Femur (tissue), 1 donor: ENCODE results near the gene COL11A2.

Experiments used
- DNase-seq: peaks from one replicate; pipeline ENCODE4 v3.0.0-alpha.2; 2017

COL11A2 gene

DNA sequence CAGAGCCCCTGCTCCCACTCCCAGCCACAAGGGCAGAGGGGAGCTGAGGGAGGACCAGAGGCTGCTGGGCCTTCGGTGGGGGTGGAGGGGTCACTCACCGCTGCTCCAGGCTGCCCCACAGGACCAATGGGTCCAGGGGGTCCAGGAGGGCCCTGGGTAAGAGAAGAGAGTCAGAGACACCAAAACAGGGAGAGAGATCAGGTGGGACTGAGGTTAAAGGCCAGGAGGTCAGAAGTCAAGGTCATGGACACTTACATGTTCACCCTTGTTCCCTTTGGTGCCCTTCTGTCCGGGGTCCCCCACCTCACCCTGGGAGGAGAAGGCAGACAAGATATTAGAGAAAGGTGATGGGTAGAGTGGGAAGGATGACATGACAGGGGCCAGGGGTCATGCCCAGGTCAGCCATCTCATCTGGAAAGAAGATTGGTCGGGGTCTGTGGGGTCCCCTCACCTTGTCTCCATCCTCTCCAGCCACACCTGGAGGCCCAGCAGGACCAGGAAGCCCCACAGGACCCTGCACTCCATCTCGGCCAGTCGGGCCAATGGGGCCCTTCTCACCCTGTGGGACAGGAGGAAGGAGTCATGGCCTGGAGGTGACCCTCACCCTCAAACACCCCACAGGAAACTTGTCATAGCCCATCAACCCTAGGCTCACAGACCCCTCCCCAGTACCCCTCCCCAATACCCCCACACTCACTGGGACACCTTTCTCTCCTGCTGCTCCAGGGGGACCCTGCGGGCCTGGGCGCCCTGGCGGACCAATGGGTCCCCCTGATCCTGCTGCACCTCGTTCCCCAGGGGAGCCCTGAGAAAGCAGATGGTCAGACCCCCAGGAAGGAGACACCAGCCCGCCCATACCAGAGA, 21.0 kb downstream of the COL11A2 start:
- no peak for DNase-seq

DNA sequence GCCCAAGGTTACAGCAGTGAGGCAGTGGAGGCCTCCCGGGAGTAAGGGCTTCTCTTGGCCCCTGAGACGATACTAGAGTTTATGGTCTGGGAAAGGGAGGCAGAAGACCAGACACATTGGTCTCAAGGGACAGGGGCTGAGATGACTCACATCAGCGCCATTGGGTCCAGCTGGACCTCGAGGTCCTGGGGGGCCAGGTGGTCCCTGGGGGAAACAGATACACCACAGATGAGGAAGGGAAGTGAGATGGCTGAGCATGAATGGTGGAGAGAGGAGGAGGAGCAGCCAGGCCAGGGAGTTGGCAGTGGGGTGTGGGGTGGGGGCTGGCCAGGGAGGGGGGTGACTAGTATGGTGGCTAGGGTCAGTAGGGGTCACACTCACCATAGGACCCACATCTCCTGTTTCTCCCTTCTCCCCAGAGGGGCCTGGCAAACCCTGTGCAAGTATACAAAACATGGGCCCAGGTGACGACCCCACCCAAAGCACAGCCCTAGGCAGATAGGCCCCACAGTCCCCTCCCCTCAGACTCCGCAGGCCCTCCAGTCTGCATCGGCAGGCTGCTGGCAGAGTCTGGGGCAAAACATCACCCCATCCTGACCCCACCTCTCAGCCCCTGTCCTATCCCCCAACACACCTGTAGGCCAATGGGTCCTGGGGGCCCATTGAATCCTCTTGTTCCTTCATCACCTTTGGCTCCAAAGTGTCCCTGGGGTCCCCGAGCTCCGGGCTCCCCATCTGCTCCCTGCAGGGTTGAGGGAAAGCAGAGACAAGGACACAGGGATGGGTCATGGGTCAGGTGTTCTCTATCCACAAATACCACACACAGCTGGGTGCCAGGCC, 21.9 kb downstream of the COL11A2 start:
- no peak for DNase-seq

DNA sequence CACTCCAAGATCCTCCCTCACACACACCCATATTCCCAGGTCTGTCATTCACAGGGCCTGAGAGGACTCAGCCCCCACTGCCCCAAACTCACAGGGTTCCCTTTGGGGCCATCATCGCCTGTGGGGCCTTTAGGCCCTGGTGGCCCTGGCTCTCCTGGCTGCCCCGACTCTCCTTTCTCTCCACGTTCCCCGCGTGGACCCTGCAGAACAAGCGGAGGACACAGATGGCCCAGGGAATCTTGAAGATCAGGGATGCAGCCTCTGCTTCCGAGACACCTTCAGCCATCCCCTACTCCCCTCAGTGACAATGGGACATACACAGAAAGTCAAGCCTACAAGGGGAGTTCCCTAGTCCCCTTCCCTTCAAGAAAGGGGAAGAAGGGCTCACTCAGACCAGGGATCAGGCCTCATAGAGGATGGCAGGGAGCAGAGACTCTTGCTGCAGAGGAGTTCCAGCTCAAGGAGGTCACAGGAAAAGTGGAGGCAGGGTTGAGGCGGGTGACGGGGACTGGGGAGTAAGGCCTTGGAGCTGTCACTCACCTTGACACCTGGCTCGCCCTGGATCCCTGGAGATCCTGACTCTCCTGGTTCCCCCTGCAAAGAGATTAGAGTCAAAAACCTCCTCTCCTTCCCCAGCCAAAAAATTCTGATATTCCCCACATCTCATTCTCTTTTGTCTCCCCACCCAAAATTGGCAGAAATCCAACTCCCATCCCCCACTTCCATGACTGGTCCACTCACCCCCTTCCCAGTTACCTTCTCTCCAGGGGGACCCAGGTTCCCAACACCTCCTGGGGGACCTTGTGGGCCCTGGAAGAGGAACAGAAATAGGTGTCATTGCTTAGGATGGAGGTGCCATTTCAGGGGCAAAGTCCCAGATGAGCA, 22.7 kb downstream of the COL11A2 start:
- DNase-seq: no peak

DNA sequence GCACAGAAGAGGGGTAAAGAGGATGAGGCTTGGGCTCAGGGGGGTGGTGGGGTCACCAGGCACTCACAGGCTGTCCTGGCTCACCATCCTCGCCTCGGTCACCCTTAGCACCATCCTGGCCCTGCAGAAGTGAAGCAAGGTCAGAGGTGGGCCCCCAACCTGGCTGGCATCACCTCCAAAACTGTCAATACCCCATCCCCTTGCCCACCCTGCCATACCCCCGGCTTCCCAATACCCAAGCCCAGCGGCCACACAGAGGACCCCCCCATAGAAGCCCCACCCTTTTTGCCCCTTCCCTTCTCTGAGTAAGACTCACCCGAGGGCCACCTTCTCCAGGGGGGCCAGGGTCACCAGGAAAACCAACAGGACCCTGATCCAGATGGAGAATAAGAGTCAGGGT, 23.6 kb downstream of the COL11A2 start:
- DNase-seq: no peak

DNA sequence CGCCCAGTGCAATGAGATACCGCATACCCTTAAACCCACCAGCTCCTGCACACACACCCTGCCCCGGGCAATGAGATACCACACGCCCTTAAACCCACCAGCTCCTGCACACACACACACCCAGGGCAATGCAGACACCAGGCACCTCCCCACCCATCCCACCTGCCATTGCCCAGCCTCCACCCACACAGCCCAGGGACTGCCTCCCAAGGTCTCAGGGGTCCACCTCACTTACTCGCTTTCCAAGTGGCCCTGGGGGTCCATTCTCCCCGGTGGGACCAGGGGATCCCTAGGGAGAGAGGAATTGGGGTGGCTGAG, 24.0 kb downstream of the COL11A2 start:
- DNase-seq: no peak

DNA sequence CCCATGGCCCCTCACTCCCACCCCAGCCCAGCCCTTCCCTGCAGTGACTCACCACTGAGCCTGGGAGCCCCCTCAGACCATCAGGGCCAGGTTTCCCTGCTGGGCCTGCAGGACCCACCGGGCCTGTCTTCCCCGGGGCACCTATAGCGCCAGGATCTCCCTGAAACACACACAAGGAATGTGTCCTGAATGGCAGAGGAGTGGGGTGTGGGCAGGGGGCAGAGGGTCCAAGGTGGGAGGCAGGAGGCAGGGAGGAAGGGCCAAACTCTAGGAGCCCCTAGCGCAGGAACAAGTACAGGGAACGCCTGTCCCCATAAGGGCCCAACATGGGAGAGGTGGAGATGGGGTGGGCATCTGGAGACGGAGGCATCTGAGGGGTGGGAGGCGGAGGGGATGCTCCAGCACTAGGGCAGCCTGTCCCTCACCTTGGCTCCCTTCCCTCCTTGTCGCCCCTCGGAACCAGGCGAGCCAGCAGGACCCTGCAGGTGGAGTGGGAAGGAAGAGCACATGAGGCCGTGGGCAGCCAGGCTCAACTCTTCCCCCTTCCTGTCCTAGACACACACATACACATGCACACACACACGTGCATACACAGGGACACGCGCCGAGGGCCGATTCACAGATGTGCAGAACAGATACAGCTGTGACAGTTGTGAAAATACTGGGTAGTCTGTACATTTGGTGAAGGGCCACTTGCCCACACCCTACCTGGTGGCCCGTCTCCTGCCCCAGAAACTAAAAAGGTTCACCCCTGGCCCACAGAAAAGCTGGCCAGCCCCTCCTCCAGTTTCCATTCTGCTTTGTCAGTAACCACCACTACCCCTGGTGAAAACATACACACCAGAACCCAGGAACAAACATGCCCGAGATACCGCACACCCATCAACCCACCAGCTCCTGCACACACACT, 24.6 kb downstream of the COL11A2 start:
- DNase-seq: no peak

DNA sequence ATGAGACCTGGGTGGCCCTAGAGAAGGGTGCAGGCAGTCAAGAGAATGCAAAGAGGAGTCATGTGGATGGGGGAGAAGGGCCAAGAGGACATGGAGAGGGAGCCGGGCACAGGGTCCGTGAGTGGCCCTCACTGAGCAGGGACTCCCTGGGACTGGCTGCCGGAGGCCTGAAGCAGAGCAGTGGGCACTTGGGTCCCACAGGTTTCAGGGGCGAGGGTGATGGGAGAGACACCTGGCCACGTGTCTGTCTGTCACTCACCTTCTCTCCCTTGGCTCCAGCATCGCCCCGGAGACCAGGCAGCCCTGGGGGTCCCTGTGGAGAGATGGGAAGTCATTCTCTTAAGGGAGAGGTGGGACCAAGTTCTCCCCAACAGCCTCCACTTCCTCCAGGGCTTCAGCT, 25.5 kb downstream of the COL11A2 start:
- no peak for DNase-seq

DNA sequence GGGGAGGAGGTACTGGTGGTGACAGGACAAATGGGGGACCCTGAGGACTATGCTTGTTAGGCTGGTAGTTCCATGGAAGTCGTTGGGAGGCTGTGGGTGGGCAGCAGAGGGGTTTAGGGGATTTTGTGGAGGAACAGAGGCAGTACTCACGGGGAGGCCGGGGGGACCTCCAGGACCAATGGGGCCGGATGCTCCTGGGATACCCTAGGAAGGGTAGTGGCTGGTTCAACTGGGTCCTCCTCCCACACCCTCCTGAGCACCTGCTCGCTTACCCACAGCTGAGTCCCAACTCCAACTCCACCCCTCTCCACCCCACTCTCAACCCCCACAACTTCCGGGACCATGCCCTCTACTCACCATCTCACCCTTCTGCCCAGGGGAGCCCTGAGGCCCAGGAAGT, 25.9 kb downstream of the COL11A2 start:
- no peak for DNase-seq

DNA sequence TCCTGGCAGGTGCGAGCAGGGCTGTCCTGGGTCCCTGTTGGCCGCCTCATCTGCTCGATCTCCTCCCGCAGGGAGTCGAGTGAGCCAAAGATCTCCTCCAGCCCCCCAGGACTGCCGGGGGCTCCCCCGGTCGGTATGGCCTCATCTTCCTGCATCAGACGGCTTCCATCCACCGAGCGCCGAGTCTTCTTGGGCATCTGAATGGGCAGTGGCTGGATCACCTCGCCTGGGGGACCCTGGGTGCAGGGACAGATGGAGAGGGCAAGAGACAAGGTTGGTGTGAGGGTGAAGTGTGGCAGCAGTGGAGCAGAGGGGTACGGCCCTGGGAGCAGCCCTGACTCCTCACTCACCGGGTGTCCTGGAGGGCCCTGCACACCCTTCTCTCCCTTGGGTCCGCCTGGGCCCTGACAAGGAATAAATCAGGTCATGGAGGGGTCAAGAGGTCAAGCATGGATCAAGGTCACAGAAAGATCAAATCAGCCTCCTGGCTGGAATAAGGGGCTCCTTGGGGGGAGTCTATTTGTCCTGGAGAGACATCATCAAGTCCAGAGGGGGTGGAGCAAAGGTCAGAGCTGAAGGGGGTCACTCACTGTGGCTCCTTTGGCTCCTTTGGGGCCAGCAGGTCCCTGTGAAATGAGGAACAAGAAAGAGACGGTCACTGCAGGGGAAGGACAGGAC, 26.5 kb downstream of the COL11A2 start:
- DNase-seq: no peak

DNA sequence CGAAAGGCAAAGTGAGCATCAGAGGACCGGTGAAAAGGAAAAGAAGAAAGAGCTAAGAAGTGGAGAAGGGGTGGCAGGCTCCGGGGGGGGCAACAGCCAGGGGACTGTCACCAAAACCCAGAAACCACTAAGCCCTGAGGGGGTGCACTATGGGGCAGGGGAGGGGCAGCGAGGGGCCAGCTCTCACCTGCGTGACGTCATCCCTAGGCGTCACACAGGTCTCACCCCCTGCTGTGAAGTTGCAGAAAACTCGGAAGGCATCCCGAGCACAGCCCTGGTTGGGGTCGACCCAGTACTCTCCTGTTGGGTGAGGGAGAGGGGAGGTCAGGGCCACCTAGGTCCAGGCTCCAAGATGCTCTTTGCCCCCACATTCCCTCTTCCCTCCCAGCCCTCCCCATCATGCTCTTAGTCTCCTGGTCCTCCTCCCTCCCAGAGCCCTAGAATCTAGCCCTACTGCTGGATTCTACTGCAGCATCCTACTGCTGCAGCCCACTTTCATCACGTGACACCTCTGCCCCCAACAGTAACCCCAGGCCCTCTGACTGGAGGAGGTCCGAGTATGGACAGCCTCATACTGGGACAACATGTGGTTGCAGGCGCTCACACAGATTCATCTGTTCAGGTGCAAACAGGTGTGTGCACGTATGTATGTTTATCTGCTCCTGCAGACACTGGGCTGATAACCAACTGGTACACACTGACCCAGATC, 27.4 kb downstream of the COL11A2 start:
- no peak for DNase-seq

DNA sequence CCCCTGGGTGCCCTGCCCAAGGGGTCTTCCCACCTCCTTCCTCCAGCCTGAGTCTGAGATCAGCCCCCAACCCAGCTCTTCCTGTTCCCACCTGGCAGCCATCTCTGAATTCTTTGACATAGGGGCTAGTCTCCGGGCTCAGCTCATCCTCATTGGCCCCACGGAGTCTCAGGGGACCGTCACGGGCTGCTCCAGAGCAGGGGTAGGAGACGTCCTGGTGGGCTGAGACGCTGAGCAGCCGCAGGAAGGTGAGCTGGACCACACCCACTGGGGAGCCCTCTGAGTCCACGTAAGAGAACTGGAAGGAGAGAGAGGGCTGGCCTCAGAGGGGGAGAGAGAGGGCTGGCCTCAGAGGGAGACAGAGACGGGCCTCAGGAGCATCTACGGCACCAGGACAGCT, 28.1 kb downstream of the COL11A2 start:
- DNase-seq: no peak

DNA sequence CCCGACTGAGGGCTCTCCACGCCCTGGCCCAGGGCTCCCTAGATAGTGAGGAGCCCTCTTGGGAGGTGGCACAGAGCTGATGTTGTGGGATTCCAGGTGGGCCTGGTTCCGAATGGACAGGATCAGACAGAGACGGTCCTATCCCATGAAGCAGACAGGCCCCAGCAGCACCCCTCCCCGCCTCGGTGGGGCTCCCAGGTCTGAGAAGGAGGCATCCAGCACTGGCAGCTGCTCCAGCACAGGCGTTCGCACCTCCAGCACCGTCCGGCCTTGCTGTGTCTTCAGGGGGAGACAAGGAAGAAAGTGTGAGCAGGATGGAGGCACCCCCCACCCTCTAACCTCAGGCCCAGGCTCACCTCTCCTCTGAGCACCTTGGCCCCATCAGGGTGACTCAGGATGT, 28.7 kb downstream of the COL11A2 start:
- no peak for DNase-seq

DNA sequence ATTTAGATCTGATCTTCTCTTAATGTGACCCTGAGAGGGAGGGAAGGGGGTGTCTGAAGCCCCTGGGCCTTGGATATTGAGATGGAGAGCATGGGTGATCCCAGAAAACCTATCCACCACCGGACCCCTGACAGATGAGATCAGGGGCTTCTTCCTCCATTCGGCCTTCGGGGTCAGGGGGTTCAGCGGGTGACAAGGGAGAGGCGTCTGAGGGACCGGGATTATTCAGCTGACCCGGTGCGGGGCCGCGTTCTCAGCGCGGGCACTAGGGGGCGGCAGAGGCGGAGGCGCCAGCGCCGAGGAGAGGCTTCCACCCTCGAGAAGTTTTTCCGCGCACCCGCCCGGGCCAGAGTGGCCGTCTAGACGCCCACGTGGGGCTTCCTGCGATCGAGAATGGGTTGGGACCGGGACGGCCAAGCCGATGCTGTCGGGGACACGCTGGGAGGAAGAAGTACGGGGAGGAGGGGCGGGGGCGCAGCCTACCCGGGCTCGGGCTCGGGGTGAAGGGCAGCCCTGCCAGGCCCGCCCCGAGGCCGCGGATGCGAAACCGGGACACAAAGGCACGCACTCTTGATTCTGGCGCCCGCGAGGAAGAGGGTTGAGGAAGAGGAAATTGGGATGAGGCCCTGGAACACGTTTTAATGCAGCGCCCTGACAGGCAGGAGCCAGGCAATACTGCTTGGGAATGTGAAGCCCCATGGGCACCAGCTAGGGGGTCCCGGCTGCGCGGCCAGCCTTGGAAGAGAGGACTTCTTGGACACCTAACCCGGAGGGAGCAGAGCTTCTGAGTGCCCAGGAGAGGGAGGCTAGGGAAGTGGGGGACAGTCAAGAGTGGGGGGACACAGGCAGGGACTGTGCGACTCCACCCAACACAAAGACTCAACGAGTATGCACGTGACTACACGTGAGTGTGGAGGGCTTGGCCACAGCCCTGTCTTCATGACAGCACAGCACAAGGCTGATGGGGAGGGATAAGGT, 30.6 kb downstream of the COL11A2 start:
- peak; percentile 90 for DNase-seq

DNA sequence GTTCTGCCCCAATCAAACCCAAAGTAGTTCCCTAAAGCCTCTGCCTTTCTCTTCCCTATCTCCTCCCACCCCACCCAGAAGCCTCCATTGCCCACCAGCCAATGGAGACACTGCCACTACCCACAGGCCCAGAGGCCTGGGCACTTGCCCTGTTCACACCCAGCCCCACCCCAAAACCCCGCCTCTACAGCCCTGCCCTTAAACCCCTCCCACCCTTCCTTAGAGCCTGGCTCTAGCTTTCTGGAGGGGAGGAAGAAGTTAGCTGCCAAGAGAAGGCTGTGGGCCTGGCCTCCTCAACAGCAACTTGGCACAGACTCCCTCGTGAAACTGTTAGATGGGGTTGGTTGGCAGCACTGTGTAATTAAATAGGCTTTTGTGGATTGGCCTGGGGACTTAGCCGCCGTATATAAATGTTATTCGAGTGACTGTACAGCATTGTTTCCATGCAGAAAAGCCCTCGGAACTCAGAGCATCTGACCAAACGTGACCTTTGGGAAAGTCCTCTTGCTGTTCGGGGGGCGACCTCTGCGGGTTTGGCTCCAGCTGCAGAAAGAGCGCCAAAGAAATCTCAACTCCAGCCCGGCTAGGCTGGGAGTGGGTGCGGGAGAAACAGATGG, 31.4 kb downstream of the COL11A2 start:
- DNase-seq: peak; percentile 89

DNA sequence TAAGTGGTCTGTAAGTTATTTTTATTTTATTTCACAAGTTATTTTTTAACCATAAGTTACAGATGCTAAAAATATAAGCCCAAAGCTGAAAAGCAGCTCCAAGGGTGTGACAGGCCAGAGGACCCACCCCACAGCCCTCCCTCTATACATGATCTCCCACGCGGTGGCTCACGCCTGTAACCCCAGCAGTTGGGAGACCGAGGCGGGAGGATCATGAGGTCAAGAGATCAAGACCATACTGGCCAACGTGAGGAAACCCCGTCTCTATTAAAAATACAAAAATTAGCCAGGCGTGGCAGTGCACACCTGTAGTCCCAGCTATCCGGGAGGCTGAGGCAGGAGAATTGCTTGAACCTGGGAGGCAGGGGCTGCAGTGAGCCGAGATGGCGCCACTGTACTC, 32.2 kb downstream of the COL11A2 start:
- no peak for DNase-seq

DNA sequence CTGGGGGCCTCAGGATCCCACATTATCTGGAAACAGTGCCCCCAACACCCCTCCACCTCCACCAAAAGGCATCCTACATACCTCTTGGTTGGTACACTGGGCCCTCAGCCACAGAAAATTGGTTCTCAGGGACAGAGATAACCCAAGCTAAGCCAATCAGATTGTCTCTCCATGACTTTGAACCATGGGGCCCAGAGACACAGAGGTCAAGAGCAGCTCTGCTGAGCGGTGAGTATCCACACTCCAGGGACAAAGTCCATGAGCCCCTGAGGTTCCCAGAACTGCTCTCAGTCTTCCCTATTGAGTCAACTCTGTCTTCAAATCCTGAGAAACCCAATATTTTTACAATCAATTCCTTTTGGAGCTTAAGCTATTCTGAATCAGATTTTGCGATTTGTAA, 35.3 kb downstream of the COL11A2 start:
- DNase-seq: no peak

DNA sequence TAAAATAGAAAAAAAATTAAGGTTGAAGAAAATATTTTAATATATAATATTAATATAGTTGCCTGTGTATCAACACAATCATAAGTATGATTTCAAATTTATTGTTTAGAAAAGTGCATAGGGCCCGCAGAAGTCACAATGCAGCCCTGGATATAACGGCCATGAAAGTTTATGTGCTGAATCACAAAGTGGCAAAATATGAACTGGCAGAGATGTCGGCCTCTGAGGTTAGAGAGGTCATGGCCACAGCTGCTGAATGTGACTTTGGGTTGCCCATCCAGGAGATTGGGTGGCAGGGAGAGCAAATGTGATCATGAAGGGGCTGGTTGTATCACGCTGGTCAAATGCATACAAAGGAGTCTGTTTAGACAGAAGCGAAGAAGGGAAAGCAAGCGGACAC, 35.7 kb downstream of the COL11A2 start:
- DNase-seq: no peak

DNA sequence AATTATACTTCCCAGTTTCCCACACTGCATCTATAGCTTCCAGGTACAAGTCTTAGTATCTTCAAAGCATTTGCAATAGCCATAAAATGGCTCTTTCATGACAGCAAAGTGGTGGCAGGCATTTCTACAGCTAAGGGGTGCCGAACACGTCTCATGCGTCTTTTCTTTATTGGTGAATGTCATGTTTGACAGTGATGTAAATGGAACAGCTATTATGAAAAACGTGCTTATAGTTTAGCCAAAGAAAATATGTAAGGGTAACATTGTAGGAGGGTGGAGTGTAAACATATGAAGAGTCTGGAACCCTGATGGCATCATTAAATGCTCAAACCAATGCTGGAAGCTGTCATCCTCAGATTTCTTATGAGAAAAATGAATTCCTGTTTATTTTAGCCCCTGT, 37.9 kb downstream of the COL11A2 start:
- DNase-seq: no peak

DNA sequence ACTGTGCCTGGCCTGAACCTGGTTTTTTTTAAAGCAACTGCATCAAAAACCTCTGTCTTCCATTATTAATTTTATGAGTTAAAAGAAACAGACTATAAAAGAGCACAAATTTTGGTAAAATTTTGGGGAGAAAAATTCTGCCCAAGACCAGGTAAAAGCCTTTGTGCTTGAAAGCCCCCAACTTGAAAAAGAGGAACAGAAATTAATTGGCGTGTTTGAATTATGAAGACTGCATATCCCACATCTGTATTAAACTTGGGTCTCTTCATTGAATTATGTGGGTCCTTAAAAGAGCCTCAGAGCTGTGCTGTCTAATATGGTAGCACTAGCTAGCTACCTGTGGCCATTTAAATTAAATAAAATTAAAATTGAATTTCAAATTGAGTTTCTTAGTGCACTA, 41.2 kb downstream of the COL11A2 start:
- no peak for DNase-seq
